ENCODE data around the gene PRDX3. TPM values are rescaled to one million over a fixed set of nuclear protein-coding genes. Genes with fewer than 3 reads are reported as not detected.

The PRDX3 gene
- total RNA-seq, 1 experiment from 2014 or later, result 213 TPM

- CTCF ChIA-PET, result interaction anchor here (0.5 to 3.8 kb wide), 4 partner anchors 9 to 321 kb away, joined by 3 to 95 read pairs (median 4); no protein-coding TSS in a partner anchor
- Histone ChIP-seq H3K36me3 (ENCODE audit: control insufficient read depth, insufficient read depth, low read length) (no peaks in the 10 kb centered on the region; the same call in 1 of the 2 replicates), H3K4me3 (ENCODE audit: low read depth, low read length) (no peak overlapping the region), H3K9me3 (no peaks in the 10 kb centered on the region), H3K27me3 (replicated peaks; ENCODE audit: control insufficient read depth, insufficient read depth, low read length) (no peaks in the 10 kb centered on the region), H3K4me1 (peaks cover 6% of the 10 kb centered on the region; the same call in 1 of the 2 replicates)
- POLR2A ChIA-PET, result no interaction called here
- no peak overlapping the region for H3K4me3 Mint-ChIP-seq (ENCODE audit: unreplicated experiment)
- no peaks in the 10 kb centered on the region for H3K27me3 Mint-ChIP-seq (ENCODE audit: insufficient read depth, unreplicated experiment)
- H3K4me1 Mint-ChIP-seq (ENCODE audit: low read depth, unreplicated experiment), result peaks cover 7% of the 10 kb centered on the region
- H3K9me3 Mint-ChIP-seq (ENCODE audit: unreplicated experiment), result no peaks in the 10 kb centered on the region
- BruUV-seq (replicated peaks), result no TSS peak
- no peak for TF ChIP-seq CTCF (IDR thresholded peaks at IDR 0.05; ENCODE audit: insufficient read depth in 1 of 2, low read depth in 1 of 2, low read length in 1 of 2, severe bottlenecking in 1 of 2, unreplicated experiment in 1 of 2)
- H3K27ac Mint-ChIP-seq (ENCODE audit: unreplicated experiment), result no peak overlapping the region
- no peaks in the 10 kb centered on the region for H3K36me3 Mint-ChIP-seq (ENCODE audit: insufficient read depth, unreplicated experiment)
- DNase-seq, result no peak
- intact Hi-C loops (cut with micrococcal nuclease; ENCODE audit: unreplicated experiment), result loop anchor here (2.0 kb wide), 2 partner anchors 59 to 291 kb away; no protein-coding TSS in a partner anchor
Measured at GRCh38 chr10:119197921-119198320, 19.3 kb upstream of the PRDX3 start.

- intact Hi-C loops (cut with micrococcal nuclease; ENCODE audit: unreplicated experiment), result no loop called here
- ChIA-PET CTCF (no interaction called here), POLR2A (interaction anchor here (0.6 kb wide), 1 partner anchor 459 kb away, joined by 3 read pairs; the partner anchor contains the start of gene BAG3)
- peaks cover 22% of the 10 kb centered on the region for H3K4me1 Mint-ChIP-seq (ENCODE audit: low read depth, unreplicated experiment)
- H3K4me3 Mint-ChIP-seq (ENCODE audit: unreplicated experiment), result no peak overlapping the region
- peaks cover 8% of the 10 kb centered on the region for H3K36me3 Mint-ChIP-seq (ENCODE audit: insufficient read depth, unreplicated experiment)
- no peak for TF ChIP-seq CTCF (IDR thresholded peaks at IDR 0.05; ENCODE audit: insufficient read depth in 1 of 2, low read depth in 1 of 2, low read length in 1 of 2, severe bottlenecking in 1 of 2, unreplicated experiment in 1 of 2)
- Histone ChIP-seq H3K4me1 (peaks cover 16% of the 10 kb centered on the region; the same call in 1 of the 2 replicates), H3K27me3 (replicated peaks; ENCODE audit: control insufficient read depth, insufficient read depth, low read length) (no peaks in the 10 kb centered on the region), H3K36me3 (ENCODE audit: control insufficient read depth, insufficient read depth, low read length) (no peaks in the 10 kb centered on the region), H3K4me3 (ENCODE audit: low read depth, low read length) (no peak overlapping the region), H3K9me3 (no peaks in the 10 kb centered on the region)
- no peaks in the 10 kb centered on the region for H3K9me3 Mint-ChIP-seq (ENCODE audit: unreplicated experiment)
- no TSS peak for BruUV-seq (replicated peaks)
- no peak overlapping the region for H3K27ac Mint-ChIP-seq (ENCODE audit: unreplicated experiment)
- no peaks in the 10 kb centered on the region for H3K27me3 Mint-ChIP-seq (ENCODE audit: insufficient read depth, unreplicated experiment)
- DNase-seq, result no peak
Measured at GRCh38 chr10:119191881-119192280, 13.3 kb upstream of the PRDX3 start.

GRCh38 chr10:119190954-119191785, 12.6 kb upstream of the PRDX3 start:
- intact Hi-C loops (cut with micrococcal nuclease; ENCODE audit: unreplicated experiment), result no loop called here
- Histone ChIP-seq H3K9me3 (no peaks in the 10 kb centered on the region), H3K4me1 (peaks cover 16% of the 10 kb centered on the region; the same call in 1 of the 2 replicates), H3K27me3 (replicated peaks; ENCODE audit: control insufficient read depth, insufficient read depth, low read length) (no peaks in the 10 kb centered on the region), H3K4me3 (ENCODE audit: low read depth, low read length) (no peak overlapping the region), H3K36me3 (ENCODE audit: control insufficient read depth, insufficient read depth, low read length) (no peaks in the 10 kb centered on the region)
- H3K27me3 Mint-ChIP-seq (ENCODE audit: insufficient read depth, unreplicated experiment), result no peaks in the 10 kb centered on the region
- no peak for DNase-seq
- H3K4me3 Mint-ChIP-seq (ENCODE audit: unreplicated experiment), result no peak overlapping the region
- H3K27ac Mint-ChIP-seq (ENCODE audit: unreplicated experiment), result peak overlapping the region; percentile 55
- peaks cover 22% of the 10 kb centered on the region for H3K4me1 Mint-ChIP-seq (ENCODE audit: low read depth, unreplicated experiment)
- ChIA-PET CTCF (interaction anchor here (2.0 kb wide), 1 partner anchor 8 kb away, joined by 13 read pairs; no protein-coding TSS in a partner anchor), POLR2A (interaction anchor here (0.6 kb wide), 1 partner anchor 460 kb away, joined by 3 read pairs; the partner anchor contains the start of gene BAG3)
- peaks cover 8% of the 10 kb centered on the region for H3K36me3 Mint-ChIP-seq (ENCODE audit: insufficient read depth, unreplicated experiment)
- no peak for TF ChIP-seq CTCF (IDR thresholded peaks at IDR 0.05; ENCODE audit: insufficient read depth in 1 of 2, low read depth in 1 of 2, low read length in 1 of 2, severe bottlenecking in 1 of 2, unreplicated experiment in 1 of 2)
- no peaks in the 10 kb centered on the region for H3K9me3 Mint-ChIP-seq (ENCODE audit: unreplicated experiment)
- BruUV-seq (replicated peaks), result no TSS peak

Measured in Caco-2 (cell line).